Measurements from ENCODE around the gene ADAMTS20.
"Not testable (repeated sequence)": the region's sequence is repeated elsewhere in the genome, so short reads cannot be mapped to it uniquely, and the experiment has no call there.

- TF ChIP-seq CTCF (IDR thresholded peaks at IDR 0.05; ENCODE audit: low read depth, low read length, poor library complexity, severe bottlenecking); EZH2phosphoT487 (IDR thresholded peaks at IDR 0.05; ENCODE audit: borderline replicate concordance, low read length): not testable (repeated sequence)
These were observed 192.0 kb downstream of the ADAMTS20 start for GRCh38 chr12:43360001-43360400.
